GM06990 (cell line): ENCODE results near the gene NEMF.
"Not testable (repeated sequence)": the region's sequence is repeated elsewhere in the genome, so short reads cannot be mapped to it uniquely, and the experiment has no call there.

Experiments used
- DNase-seq: peaks from one replicate; pipeline ENCODE4 v3.0.0-alpha.2; 2011; ENCODE audit not compliant: insufficient read length; ENCODE audit errors: extremely low read depth
- H3K27me3 ChIP-seq: replicated peaks from 2 replicates; pipeline ENCODE4 v1.6.0; 2011; ENCODE audit warnings: low read length; ENCODE audit not compliant: control insufficient read depth, insufficient read depth
- H3K36me3 ChIP-seq: 2 replicates; pipeline ENCODE4 v1.5.1; 2011; ENCODE audit warnings: low read length; ENCODE audit not compliant: control insufficient read depth, insufficient read depth
- H3K4me3 ChIP-seq: replicated peaks from 2 replicates; pipeline ENCODE4 v1.5.1; 2011; ENCODE audit warnings: low read depth, mild to moderate bottlenecking, control low read depth, low read length
- TF ChIP-seq, protein P1 (sequence below): IDR thresholded peaks from 2 replicates; pipeline ENCODE4 v1.5.1; 2011; ENCODE audit warnings: low read length, control low read depth, mild to moderate bottlenecking, inconsistent platforms; ENCODE audit not compliant: insufficient read depth, poor library complexity, severe bottlenecking

The NEMF gene

DNA sequence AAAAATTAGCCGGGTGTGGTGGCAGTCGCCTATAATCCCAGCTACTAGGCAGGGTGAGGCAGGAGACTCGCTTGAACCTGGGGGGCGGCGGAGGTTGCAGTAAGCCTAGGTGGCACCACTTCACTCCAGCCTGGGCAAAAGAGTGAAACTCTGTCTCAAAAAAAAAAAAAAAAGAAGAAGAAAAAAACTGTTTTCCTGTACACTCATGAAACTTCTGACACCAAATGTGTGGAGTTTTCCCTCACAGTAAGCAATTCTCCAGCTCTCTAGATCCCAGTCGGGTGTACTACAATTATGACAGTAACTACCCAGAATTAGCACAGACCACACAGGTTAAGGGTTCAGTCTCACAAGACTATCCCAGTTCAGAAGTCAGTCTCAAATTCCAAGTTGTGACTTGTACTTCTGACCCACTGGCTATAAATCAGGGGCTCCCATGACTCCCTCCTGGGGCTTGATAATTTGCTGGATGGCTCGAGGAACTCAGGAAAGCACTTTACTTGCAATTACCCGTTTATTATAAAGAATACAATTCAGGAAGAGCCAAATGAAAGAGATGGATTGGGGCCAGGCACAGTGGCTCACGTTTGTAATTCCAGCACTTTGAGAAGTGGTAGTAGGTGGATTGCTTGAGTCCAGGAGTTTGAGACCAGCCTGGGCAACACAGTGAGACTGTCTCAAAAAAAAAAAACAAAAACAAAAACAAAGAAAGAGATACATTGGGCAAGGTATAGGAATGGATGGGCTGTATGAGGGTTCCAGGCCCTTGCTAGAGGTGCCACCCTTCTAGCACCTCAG is 27.9 kb upstream of the NEMF start:
- Histone ChIP-seq H3K27me3 (no peaks in the 10 kb centered on the region), H3K36me3 (no peaks in the 10 kb centered on the region), H3K4me3 (no peak overlapping the region)
- no peak for DNase-seq
- TF ChIP-seq, protein P1, sequence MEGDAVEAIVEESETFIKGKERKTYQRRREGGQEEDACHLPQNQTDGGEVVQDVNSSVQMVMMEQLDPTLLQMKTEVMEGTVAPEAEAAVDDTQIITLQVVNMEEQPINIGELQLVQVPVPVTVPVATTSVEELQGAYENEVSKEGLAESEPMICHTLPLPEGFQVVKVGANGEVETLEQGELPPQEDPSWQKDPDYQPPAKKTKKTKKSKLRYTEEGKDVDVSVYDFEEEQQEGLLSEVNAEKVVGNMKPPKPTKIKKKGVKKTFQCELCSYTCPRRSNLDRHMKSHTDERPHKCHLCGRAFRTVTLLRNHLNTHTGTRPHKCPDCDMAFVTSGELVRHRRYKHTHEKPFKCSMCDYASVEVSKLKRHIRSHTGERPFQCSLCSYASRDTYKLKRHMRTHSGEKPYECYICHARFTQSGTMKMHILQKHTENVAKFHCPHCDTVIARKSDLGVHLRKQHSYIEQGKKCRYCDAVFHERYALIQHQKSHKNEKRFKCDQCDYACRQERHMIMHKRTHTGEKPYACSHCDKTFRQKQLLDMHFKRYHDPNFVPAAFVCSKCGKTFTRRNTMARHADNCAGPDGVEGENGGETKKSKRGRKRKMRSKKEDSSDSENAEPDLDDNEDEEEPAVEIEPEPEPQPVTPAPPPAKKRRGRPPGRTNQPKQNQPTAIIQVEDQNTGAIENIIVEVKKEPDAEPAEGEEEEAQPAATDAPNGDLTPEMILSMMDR, result no peak

DNA sequence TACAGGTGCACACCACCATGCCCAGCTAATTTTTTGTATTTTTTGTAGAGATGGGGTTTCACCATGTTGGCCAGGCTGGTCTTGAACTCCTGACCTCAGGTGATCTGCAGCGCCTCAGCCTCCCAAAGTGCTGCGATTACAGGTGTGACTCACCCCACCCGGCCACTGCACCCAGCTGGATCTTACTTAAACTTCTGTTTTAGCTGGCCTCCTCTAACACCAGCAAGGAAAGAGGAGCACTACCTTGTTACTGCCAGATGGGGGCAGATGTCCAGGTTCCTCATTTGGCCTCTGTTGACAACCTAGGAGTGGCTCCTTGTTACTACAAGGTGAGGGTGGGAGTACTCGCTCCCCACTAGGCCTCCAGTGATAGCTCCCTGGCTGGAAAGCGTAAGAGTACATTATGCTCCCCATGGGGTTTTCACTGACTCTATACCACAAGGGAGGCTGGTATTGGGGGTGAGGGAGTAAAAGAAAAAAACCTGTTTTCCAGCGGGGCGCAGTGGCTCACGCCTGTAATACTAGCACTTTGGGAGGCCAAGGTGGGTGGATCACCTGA is 27.1 kb upstream of the NEMF start:
- peak; percentile 70 for DNase-seq
- Histone ChIP-seq H3K36me3 (no peaks in the 10 kb centered on the region), H3K27me3 (no peaks in the 10 kb centered on the region), H3K4me3 (no peak overlapping the region)
- TF ChIP-seq, protein P1, result peak; percentile 81

DNA sequence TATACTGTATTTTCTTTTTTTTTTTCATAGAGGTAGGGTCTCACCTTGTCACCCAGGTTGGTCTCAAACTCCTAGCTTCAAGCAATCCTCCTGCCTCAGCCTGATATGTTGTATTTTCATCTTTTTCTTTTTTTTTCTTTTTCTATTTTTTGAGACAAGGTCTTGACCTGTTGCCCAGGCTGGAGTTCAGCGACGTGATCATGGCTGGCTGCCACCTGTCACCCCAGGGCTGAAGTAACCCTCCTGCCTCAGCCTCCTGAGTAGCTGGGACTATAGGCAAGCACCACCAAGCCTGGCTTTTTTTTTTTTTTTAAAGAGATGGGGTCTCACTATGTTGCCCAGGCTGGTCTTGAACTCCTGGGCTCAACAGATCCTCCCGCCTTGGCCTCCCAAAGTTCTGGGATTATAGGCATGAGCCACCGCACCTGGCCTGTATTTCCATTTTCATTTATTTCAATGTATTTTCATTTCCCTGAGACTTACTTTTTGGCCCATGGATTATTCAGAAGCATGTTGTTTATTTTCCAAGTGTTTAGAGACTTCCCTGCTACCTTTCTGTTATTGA is 24.1 kb upstream of the NEMF start:
- H3K4me3 ChIP-seq, result no peak overlapping the region
- H3K27me3 ChIP-seq, result no peaks in the 10 kb centered on the region
- H3K36me3 ChIP-seq, result no peaks in the 10 kb centered on the region
- TF ChIP-seq, protein P1, result no peak
- DNase-seq, result no peak

DNA sequence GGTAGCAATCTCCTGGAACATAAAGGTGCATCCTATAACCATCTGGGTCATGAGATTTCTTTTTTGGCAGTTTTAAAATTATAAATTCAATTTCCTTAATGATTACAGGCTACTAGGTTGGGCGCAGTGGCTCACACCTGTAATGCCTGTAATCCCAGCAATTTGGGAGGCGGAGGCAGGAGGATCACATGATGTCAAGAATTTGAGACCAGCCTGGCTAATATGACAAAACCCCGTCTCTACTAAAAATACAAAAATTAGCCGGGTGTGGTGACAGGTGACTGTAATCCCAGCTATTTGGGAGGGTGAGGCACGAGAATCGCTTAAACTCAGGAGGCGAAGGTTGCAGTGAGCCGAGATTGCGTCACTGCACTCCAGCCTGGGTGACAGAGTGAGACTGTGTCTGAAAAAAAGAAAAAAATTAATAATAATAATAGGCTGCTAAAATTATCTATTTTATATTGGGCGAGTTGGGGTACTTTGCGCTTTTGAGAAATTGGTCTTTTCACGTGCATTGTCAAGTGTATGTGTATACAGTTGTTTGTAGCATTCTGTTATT is 23.1 kb upstream of the NEMF start:
- Histone ChIP-seq H3K4me3 (no peak overlapping the region), H3K36me3 (no peaks in the 10 kb centered on the region), H3K27me3 (no peaks in the 10 kb centered on the region)
- TF ChIP-seq, protein P1, result no peak
- DNase-seq, result no peak

DNA sequence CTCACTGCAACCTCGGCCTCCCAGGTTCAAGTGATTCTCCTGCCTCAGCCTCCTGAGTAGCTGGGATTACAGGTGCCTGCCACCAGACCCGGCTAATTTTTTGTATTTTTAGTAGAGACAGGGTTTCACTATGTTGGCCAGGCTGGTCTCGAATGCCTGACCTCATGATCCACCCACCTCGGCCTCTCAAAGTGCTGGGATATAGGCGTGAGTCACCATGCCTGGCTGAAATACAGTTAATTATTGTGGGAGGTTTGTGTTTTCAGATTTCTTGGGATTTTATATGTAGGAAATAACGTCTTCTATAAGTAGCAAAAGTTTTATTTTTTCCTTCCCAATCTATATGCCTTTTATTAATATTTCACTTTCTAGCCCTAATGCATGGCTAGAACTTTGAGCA is 21.0 kb upstream of the NEMF start:
- not testable (repeated sequence) for H3K4me3 ChIP-seq, DNase-seq, H3K27me3 ChIP-seq, H3K36me3 ChIP-seq

DNA sequence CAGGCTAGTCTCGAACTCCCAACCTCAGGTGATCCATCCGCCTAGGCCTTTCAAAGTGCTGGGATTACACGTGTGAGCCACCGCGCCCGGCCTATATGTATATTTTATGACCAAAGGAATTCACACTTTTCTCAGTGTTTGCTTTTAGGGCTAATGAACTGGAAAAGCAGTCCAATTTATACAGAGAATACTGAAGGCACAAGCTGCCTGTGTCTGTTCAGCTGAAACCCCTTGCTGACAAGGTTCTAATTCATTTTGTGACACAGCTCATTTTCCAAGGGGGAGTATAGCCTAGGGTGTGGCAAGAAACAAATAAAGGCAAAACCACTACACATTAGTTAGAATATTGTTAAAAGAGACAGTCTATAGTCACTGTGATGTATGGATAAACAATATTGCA is 18.3 kb upstream of the NEMF start:
- Histone ChIP-seq H3K4me3 (no peak overlapping the region), H3K27me3 (no peaks in the 10 kb centered on the region), H3K36me3 (no peaks in the 10 kb centered on the region)
- TF ChIP-seq, protein P1, result no peak
- no peak for DNase-seq
